Activated CD4-positive, alpha-beta T cell treated with anti-CD3 and anti-CD28 coated beads, Interleukin-2, amount 50 U/mL, for 16 hours (primary cell): ENCODE measurements around the gene MAP1LC3A.

Source experiments
- DNase-seq: peaks from one replicate; pipeline ENCODE4 v3.0.0-alpha.2; 2020

Gene MAP1LC3A

DNA sequence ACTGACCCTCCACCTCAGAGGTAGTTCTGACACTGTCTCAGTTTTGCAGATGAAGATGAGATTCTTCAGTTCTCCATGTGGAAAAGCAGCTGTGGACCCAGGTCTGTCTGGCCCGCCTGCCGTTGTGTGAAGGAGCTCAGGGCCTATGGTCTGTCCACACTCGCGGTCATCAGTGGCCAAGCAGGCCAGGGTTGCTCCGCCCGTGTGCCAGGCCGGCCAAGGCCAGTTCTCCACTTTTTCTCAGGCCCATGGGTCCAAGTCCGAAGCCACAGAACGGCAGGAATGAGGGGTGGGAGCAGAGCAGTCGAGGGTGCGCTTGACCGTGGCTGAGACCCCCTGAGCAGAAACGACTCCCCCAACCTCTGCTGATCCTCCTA lies 8.6 kb upstream of the MAP1LC3A start:
- no peak for DNase-seq

DNA sequence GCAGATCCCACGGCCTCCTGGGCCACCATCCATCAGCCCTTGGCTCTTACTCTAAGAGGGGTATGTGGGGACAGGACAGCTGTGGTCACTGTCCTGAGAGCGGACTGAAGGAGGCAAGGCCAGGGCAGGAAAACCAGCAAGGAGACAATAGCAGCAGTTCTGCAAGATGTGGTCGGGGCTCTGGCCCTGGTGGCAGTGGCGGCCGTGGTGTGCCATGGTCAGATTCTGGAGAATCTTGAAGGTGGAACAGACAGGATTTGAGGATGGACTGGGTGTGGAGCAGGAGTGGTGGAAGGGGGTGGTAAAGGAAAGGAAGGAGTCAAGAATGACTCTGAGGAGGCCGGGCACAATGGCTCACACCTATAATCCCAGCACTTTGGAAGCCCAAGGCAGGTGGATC lies 5.9 kb upstream of the MAP1LC3A start:
- DNase-seq: no peak

DNA sequence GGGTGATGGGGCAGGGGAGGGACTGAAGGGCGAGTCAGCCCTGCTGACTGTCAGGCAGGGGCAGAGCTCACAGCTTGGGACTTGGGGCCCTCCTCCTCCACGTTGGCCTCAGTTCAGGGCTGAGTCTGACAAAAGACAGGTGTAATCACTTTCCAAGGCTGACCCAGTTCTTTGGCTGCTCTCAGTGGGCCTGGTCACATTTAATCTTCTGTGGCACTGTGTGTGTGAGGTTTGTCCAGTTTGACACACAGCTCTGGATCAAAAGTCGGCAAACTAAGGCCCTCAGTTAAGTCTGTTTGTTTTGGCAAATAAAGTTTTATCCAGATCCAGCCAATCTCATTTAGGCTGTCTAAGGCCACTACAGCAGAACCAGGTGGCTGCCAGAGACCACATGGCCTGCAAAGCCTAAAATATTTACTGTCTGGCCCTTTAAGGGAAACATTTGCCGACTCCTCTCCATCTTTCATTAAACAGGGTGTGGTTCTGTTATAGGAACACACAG lies 5.1 kb upstream of the MAP1LC3A start:
- DNase-seq: no peak

DNA sequence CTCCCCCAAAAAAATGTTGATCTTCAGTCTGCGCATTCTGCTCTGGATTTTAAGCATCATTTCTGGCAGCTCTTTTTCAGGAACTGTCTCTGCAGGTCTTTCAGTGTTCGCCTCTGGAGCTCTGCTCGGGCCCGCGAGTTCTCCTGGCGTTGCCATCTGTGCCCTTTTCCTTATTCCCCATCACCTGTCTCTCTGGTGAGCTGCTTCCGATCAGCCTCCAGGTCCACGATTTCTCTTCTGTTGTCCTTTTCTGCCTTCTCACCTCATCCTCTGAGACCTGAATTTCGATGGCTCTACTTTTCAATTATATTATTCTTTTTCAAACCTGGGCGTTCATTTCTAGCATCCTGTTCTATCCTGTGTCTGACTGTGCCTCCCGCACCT lies 590 bp upstream of the MAP1LC3A start:
- DNase-seq: no peak

DNA sequence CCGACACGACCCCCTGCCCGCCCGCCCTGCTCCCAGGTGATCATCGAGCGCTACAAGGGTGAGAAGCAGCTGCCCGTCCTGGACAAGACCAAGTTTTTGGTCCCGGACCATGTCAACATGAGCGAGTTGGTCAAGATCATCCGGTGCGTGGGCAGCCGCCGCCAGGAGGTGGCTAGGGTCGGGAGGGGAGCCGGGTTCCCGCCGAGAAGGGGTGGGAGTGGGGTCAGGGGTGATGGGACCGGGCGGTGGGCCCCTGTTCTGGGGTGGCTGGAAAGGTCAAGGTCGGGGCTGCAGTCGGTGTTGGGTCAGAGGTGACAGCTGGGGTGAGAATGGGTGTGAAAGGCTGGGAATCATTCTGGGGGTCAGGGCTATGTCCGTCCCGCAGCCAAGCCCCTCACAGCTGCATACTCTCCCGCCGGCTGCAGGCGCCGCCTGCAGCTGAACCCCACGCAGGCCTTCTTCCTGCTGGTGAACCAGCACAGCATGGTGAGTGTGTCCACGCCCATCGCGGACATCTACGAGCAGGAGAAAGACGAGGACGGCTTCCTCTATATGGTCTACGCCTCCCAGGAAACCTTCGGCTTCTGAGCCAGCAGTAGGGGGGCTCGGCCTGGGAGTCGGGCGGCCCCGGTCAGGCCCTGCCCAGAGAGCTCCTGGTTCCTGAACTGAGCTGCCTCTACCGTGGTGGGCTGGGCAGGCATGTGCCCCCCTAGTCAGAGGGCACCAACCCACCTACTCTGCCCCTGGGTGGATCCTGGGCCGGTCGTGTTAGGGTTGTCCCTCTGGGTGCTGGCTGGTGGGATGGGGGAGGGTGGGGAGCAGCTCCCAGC lies 1.0 kb downstream of the MAP1LC3A start:
- DNase-seq: no peak

DNA sequence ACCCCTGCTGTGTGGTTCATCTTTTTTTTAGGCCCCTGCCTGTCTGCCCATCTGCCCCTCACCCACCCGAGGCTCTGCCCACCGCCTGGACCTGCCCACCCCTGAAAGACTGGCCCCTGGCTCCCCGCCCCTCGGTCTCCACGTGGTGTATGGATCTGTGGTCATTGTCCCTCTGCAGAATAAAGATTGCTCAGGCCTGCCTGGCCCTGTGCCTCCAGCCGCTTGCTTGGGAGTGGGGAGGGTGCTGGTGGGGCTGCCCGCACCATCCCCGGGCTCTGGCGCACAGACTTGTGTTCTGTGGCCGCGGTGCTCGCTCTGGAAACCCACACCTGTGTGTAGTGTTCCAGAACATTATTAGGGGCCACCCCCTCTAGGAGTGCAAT lies 1.6 kb downstream of the MAP1LC3A start:
- DNase-seq: no peak

DNA sequence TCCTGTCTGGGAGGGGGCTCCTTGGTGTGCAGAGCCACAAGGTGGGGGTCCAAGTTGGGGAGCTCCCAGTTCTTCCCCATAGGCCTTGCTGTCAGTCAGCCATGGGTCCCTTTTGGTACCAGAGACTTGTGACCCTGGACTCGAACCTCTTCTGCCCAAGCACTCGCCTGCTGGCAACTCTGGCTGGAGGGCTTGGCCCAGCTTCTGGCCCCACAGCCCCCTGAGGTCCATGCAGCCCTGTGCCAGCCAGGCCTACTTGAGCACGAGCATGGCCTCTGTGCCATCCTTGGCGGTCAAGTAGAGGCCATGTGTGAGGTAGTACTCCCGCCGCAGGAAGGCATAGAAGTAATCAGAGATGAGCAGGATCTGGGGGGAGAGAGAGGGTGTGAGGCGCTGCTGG lies 2.1 kb downstream of the MAP1LC3A start:
- no peak for DNase-seq

DNA sequence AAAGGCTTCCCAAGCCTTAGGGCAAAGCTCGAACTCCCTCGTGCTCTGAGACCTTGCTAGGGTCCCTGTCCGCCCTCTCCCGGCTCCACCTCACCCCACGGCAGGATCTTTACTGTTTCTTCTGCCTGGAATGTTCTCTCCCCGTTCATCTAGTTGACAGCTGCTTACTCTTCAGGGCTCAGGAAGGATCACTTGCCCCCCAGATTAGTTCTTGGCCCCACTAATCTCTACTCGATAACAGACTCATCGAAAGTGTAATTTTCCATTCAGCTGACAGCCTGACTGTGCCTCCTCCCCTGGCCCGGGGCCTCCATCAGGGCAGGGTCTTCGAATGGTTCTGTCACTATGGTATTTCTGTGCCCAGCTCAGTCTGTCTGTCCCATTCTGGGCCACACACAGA lies 3.1 kb downstream of the MAP1LC3A start:
- no peak for DNase-seq

DNA sequence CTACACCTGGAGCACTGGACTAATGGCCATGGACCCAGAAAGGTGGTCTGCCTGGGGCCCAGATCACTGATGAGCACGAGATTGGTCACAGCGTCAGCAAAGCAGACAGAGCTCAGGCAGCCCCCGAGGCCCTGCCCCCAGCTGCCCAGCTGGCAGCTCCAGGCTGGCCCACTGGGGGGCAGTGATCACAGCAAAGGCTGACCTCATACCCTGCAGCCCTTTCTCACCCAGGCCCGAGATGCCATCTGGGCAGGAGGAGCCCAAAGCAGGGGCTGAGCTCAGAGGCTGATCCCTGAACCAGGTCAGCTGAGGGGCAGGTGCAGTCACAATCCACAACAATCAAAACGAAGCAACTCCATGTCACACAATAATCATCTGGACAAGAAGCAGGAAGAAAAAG lies 4.1 kb downstream of the MAP1LC3A start:
- no peak for DNase-seq

DNA sequence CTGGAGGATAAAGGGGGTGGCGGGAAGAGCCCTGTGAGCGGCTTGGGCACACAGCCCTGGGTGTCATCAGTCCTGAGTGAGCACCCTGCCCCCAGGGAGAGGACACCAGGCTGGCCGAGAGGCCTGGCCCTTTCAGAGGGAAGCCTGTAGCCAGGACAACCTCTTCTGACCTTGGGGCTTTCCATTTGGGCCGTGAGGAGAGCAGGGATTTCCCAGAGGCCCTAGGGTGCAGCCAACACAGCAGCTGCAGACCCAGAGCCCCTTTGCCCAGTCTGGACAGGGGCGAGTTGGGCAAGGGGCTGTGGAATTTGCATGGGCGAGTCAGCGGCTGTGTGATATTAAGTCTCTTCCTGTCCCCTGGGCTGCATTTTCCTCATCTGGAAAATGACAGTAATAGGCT lies 6.3 kb downstream of the MAP1LC3A start:
- no peak for DNase-seq

DNA sequence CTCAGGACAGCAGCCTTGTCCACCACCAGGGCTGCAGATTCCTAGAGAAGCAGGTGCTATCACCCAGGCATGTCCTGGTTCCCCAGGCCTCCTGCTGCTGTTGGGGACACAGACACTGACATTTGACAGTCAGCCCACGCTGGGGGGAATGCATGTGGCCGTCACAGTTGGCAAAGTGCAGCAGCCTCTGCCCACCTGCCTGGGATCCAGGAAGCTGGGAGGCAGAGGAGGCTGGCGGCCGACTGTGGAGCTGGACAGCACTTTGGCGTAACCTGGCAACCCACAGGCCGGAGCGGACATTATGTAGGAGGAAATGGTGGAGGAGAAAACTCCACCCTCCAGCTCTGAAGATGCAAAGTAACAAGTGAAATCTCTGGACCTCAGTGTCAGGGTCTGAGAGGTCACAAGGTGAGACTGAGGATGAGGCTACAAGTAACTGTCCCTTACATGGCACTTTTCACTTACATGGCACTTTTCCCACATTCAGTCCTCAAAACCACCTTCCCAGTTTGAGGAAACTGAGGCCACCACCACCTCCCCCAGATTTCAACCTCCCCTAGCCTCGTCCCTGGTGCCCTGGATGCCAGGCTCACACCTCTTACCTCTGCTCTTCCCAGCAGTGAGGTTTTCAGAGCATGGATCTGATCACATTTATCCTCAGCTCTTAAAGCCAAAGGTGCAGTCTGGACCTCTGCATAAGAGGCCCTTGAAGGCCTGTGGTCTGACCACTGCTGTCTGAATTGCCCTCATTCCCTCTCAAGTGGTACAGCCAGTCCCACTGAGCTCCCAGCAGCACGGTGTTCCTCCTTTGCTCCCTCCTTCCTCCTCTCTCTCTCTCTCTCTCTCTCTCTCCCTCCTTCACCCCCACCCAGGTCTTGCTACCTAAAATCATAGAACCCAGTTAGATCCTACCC lies 8.7 kb downstream of the MAP1LC3A start:
- DNase-seq: no peak

DNA sequence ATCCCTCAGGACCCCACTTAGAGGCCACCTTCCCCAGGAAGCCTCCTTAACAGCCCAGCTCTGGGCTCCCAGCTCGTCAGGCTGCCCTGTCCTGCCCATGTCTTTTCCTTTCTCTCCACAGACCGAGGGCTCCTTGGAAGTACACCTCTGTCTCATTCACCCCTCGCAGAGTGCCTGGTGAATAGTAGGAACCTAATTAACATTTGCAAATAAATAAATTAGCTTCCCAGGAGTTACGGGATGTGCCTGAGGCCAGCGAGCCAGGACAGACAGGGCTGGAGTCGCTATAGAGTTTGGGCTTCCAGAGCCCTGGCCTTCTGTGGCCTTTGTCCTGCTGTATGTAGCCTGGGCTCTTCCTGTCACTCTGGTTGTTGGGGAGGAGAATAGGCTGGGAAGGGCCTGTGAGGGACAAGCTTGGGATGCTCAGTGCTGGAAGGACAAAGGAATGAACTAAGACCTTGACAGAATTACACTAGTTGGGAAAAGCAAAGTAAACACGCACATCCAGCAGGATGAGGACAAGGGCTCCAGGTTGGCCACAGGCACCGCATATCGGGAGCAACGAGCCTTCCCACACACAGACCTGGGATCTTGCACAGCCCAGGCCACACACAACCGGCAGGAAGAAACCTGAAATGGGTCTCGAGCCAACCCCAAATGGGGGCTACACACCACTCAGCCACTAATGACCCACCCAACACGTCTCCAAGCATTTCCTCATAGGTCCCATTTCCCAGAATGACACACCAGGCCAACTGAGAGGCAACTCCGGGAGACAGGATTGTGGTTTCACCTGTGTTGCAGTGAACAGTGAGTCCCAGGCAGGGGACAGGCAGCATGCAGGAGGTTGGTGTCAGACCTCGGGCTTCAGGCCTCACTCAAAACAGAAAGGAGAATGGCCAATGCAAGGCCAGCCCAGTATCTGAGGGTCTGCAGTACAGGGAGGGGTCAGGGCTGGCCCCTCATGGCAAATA lies 9.7 kb downstream of the MAP1LC3A start:
- DNase-seq: no peak

DNA sequence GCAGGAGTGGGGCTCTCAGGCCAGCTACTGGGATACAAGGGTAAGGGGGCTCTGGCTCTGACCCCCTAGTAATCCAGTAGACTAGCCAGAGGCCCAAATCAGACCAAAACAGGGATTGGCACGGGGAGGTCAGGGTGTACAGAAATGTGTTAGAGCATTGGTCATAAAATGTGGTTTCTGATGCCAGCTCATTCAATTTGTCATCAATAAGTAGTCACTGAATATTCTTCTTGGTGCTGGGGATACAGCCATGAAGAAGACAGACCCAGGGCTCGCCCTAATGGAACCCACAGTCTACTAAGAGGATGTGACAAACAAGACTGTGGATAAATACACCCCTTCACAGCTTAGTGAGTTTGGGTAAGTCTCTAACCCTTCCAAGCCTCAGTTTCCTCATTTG lies 11.1 kb downstream of the MAP1LC3A start:
- no peak for DNase-seq

DNA sequence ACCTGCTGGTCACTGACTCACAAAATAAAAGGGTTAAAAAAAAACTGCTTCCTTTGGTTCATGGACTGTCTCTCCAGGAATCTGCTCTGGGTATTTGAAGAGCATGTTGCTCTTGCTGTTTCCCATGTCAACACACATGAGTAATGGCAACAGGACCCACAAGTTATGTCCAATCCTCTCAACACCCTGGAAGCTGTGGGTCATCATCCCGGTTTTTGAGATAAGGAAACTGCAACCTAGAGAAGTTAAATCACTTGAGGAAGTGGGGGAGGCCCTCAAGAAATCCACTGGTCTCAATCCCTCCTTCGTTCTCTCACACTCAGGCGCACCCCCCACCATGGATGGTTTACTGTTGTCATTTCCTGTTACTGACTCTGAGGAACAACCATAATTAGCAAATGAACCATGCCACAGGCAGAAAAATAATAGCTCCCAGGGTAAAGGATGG lies 12.4 kb downstream of the MAP1LC3A start:
- no peak for DNase-seq

DNA sequence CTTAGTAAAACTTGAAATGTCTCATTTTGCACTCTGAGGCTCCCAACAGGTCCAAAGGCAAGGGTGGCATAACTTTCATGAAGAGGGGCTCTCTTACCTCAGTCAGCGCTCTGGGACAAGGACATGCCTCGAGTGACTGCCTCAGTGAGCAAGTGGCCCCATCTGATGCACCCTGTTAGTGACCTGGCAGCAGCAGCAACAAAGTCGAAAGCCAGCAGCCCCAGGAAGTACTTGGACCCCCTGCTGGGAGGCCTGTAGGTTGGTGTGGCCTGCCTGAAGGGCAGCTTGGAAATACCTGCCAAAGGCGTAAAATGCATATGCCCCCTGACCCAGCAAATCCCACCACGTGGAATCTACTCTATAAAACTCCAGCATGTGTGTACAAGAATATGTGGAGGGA lies 13.2 kb downstream of the MAP1LC3A start:
- no peak for DNase-seq

DNA sequence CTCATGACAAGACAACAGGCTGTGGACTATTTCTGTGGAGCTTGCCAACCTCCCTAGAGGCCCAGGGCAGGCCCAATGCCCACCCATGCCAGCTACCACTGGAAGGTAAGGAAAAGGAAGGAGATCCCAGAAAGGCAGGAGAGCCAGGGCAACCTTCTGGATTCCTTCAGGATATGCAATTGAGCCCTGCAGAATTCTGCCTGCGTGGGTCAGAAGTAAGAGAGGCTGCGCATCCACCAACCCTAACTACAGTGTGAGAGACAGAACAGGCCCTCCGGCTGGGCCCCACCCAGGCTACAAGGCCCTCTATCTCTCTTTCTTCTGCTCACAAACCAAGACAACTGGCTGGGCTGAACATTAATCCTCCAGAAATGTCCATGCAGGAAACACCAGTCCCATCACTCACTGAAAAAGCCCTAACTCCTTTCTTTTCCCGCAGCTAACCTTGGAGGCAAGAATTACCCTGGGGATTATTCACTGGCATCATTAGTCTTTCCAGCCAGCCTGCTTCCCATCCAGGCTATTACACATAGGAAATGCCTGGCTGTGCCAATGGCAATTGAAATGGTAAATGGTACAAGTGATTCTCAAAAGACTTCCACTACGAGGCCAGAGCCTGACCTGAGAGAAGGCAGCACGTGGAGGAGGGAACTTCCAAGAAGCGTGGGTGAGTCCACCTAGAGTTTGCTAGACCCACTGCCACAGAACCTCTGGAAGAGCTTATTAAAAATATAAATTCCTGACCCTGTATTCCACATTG lies 15.2 kb downstream of the MAP1LC3A start:
- DNase-seq: no peak

DNA sequence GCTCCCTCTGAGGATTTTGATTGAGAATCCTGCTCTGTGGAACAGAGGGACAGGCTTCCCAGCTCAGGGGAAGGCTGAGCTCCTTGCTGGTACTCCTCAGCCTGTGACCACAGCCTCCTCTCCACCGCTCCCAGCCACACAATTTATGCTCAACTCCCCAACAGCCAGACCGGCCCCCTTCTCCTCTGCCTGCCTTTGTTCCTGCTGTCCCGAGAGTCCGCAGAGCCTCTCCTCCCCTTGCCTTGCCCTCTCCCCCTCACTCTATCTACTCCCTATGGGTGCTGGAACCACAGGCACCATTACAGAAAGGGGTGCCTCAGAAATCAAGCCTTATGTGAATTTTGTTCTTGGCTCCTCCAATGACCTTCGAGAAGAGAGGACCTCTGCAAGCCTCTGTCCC lies 15.9 kb downstream of the MAP1LC3A start:
- no peak for DNase-seq

DNA sequence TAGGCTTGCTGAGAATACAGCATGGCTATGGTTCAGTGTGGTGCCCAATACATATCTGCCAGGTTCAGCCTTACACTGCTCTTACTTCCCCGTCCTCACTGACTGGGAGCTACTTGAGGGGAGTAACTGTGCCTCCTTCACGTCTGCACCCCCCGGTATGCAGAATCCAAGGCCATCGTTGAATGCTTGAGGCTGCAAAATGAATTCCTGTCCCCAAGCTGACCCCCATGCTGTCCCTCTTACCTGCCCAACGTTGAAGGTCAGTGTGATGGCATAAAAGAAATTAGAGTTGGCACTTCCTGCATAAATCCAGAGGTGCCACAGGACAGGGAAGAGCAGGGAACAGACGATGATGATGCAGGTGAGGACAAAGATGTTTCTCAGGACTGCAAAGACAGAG lies 16.3 kb downstream of the MAP1LC3A start:
- DNase-seq: no peak

DNA sequence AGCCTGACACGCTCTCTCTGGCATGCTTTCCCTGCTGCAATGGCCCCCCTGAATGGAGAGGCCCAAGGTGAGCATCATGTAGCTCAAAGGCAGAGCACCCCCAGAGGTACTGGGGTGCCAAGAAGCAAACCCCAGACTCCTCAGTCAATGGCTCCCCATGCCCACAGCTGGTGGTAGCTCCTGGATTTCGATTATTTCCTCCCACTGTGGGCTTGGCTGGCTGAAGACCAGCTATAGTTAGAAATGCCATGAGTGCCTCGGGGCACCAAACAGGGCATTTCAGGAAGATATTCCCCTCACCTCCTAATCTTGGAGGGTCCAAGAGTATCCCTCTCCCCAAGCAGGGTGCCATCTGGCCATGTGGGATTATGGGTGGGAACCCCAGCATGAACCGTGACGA lies 16.8 kb downstream of the MAP1LC3A start:
- no peak for DNase-seq

DNA sequence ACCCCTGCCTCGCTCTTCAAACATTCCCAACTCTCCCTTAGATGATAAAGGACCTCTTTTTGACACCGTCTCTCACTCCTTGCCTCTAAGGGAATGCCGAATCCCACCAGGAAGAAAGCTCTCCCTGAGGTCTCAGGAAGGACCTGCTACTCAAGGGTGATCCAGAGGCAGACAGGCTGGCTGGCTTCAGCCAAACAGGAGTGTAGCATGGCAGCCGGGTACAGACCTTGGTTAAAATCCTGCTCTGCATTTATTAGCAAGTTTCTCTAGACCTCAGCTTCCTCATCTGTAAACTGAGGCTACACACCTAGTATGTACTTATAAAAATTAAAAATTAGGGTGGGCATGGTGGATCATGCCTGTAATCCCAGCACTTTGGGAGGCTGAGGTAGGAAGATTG lies 17.2 kb downstream of the MAP1LC3A start:
- no peak for DNase-seq

DNA sequence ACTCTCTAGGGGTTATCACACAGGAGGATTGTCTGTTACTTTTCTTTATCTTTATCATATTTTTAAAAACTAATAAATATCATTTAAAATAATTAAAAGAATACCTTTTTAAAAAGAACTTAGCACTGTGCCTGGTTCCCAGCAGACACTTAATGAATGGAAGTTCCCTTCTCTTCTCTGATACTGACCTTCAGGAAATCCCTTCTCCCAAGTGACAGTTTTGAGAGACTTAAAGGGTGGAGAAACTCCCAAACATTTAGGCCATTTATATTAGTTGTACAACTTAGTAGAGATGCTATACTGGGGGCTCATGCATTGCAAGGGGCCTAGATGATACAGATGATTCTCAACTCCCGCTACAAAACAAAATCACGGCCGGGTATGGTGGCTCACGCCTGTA lies 18.5 kb downstream of the MAP1LC3A start:
- DNase-seq: no peak

DNA sequence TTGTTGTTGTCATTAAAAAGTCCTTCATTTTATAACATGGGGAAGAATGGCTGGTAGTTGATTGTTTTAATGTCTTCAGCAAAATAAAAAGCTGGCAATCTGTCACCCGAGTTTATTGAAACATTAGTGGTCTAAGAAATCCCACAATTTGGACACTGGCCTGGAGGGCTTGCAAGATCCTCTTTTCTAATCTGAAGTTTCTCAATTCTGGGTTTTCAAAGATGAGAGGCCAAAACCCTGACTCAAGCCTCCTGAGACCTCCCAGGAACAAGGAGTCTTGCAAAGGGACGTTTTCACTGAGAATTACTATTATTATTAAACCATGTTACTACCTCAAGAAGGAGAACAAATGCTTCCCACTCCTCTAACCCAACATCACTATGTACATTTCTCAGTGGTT lies 19.5 kb downstream of the MAP1LC3A start:
- DNase-seq: no peak
